Measurements from ENCODE around the gene SLC38A3. TPM values are rescaled to one million over a fixed set of nuclear protein-coding genes. Genes with fewer than 3 reads are reported as not detected.

The SLC38A3 gene
- total and polyA plus RNA-seq, 2 experiments from 2014 or later: 13.4 to 14.7 TPM

GRCh38 chr3:50193286-50193685, 11.8 kb upstream of the SLC38A3 start:
- Histone ChIP-seq H3K27ac (no peak overlapping the region), H3K27me3 (no peaks in the 10 kb centered on the region), H3K36me3 (no peaks in the 10 kb centered on the region), H3K4me3 (no peak overlapping the region), H3K9me3 (ENCODE audit: low read depth) (no peaks in the 10 kb centered on the region), H3K4me1 (ENCODE audit: low read depth) (no peaks in the 10 kb centered on the region)
- DNase-seq (ENCODE audit: low read depth in 1 of 2, low spot score in 1 of 2): no peak
- TF ChIP-seq CTCF (IDR thresholded peaks at IDR 0.05; ENCODE audit: low read depth, low read length): no peak

DNA sequence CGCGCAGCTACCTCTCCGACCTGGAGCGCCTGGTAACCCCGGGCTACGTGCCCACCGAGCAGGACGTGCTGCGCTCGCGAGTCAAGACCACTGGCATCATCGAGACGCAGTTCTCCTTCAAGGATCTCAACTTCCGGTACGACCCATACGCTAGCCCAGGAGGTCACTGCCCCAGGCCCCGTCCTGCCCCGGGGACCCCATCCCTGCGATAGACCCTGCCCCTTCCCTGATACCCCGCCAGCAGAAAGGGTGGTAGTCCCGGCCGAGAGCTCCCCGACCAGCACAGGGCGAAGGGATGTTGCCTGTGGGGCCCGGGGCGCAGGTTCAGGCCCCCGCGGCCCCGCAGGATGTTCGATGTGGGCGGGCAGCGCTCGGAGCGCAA, 11.3 kb upstream of the SLC38A3 start:
- DNase-seq (ENCODE audit: low read depth in 1 of 2, low spot score in 1 of 2): no peak
- Histone ChIP-seq H3K27me3 (no peaks in the 10 kb centered on the region), H3K4me1 (ENCODE audit: low read depth) (no peaks in the 10 kb centered on the region), H3K27ac (no peak overlapping the region), H3K36me3 (no peaks in the 10 kb centered on the region), H3K4me3 (no peak overlapping the region), H3K9me3 (ENCODE audit: low read depth) (no peaks in the 10 kb centered on the region)
- TF ChIP-seq CTCF (IDR thresholded peaks at IDR 0.05; ENCODE audit: low read depth, low read length): no peak

DNA sequence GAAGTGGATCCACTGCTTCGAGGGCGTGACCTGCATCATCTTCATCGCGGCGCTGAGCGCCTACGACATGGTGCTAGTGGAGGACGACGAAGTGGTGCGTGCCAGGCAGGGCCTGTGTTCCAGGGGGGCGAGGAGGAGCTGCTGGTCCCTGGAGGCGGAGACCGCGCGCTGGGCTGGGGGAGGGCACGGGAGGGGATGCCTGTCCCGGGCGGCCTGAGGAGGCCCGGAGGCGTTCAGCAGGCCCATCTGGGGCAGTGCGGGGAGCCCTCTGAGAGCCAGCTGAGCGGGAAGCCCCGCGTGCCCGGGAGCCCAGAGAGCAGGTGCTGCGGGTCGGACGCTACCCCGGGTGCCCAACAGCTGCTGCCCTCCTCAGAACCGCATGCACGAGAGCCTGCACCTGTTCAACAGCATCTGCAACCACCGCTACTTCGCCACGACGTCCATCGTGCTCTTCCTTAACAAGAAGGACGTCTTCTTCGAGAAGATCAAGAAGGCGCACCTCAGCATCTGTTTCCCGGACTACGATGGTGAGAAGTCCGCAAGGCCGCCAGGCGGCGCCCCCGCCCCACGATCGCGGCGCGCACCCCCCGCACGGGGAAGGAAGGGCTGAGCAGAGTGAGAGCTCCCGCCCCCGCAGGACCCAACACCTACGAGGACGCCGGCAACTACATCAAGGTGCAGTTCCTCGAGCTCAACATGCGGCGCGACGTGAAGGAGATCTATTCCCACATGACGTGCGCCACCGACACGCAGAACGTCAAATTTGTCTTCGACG, 10.8 kb upstream of the SLC38A3 start:
- peak; percentile 81 for TF ChIP-seq CTCF (IDR thresholded peaks at IDR 0.05; ENCODE audit: low read depth, low read length)
- no peaks in the 10 kb centered on the region for H3K27me3 ChIP-seq
- no peak overlapping the region for H3K4me3 ChIP-seq

DNA sequence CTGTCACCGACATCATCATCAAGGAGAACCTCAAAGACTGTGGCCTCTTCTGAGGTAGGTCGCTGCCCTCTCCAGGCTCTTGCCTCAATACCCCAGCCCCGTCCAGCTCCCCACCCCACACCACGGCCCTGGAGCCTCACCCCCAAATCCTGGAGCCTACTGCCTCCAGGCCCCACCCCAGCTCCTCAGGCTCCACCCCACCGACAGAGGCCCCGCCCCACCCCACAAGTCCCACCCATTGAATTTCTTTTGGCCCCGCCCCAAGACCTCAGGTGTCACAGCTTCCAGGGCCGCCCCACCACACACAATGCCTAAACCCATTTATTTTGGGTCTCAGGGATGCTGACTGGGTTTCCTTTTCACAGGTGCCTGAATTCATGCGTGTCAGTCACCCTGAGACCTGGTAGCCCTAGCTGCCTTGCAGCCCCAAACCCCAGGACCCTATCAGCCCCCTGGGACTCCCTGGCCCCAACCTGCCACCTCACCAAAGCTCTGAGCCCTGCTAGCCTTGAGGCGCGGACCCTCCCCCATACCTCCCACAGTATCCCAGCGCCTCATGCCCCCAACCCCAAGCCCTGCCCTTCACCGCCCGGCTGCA, 10.1 kb upstream of the SLC38A3 start:
- no peak for TF ChIP-seq CTCF (IDR thresholded peaks at IDR 0.05; ENCODE audit: low read depth, low read length)
- Histone ChIP-seq H3K4me1 (ENCODE audit: low read depth) (no peaks in the 10 kb centered on the region), H3K27ac (no peak overlapping the region), H3K27me3 (no peaks in the 10 kb centered on the region), H3K4me3 (no peak overlapping the region), H3K9me3 (ENCODE audit: low read depth) (no peaks in the 10 kb centered on the region), H3K36me3 (no peaks in the 10 kb centered on the region)
- no peak for DNase-seq (ENCODE audit: low read depth in 1 of 2, low spot score in 1 of 2)

More for the DNA sequence above, 10.8 kb upstream of the SLC38A3 start:
- DNase-seq (ENCODE audit: low read depth in 1 of 2, low spot score in 1 of 2): peak; percentile 69 to 73
- Histone ChIP-seq H3K4me1 (ENCODE audit: low read depth) (no peaks in the 10 kb centered on the region), H3K36me3 (no peaks in the 10 kb centered on the region), H3K27ac (no peak overlapping the region), H3K9me3 (ENCODE audit: low read depth) (no peaks in the 10 kb centered on the region)

- no peak overlapping the region for H3K27ac ChIP-seq
- DNase-seq (ENCODE audit: low read depth in 1 of 2, low spot score in 1 of 2): no peak
- TF ChIP-seq CTCF (IDR thresholded peaks at IDR 0.05; ENCODE audit: low read depth, low read length): no peak
- H3K4me1 ChIP-seq (ENCODE audit: low read depth): no peaks in the 10 kb centered on the region
- no peak overlapping the region for H3K4me3 ChIP-seq
- H3K36me3 ChIP-seq: no peaks in the 10 kb centered on the region
- H3K27me3 ChIP-seq: no peaks in the 10 kb centered on the region
- no peaks in the 10 kb centered on the region for H3K9me3 ChIP-seq (ENCODE audit: low read depth)
Observed at GRCh38 chr3:50195501-50196252, 9.4 kb upstream of the SLC38A3 start.

All from cardiac muscle cell (in vitro differentiated cells and primary cell).